ENCODE measurements around the gene SLC1A3.

Gene SLC1A3

GRCh38 chr5:36683821-36684434 is 77.5 kb downstream of the SLC1A3 start:
- Histone ChIP-seq H3K4me2 (ENCODE audit: low read depth, low read length) (no peak overlapping the region), H3K4me3 (ENCODE audit: low read length) (no peak overlapping the region), H3K9me2 (replicated peaks; ENCODE audit: insufficient read depth, low read length) (no peaks in the 10 kb centered on the region), H3K79me2 (ENCODE audit: low read length) (no peaks in the 10 kb centered on the region), H3K9me3 (replicated peaks; ENCODE audit: insufficient read depth, low read length) (no peaks in the 10 kb centered on the region), H3F3A (ENCODE audit: insufficient read depth, low read length) (peaks cover 5% of the 10 kb centered on the region; the same call in 1 of the 2 replicates), H4K20me1 (ENCODE audit: insufficient read depth, low read length) (no peaks in the 10 kb centered on the region), H3K9ac (ENCODE audit: low read length) (no peak overlapping the region), H3K36me3 (replicated peaks; ENCODE audit: insufficient read depth, low read length) (no peaks in the 10 kb centered on the region), H3K27me3 (replicated peaks; ENCODE audit: insufficient read depth, low read length) (no peaks in the 10 kb centered on the region; the same call in 1 of the 2 replicates), H3K27ac (ENCODE audit: low read length) (no peak overlapping the region), H3K4me1 (ENCODE audit: low read length) (peaks cover 16% of the 10 kb centered on the region), H2AFZ (ENCODE audit: low read length) (no peak overlapping the region)
- DNase-seq = no peak
- TF ChIP-seq EZH2 (optimal IDR thresholded peaks at IDR 0.05; ENCODE audit: low read depth, low read length) (no peak), EZH2phosphoT487 (IDR thresholded peaks at IDR 0.05; ENCODE audit: low read length) (no peak)
- TF ChIP-seq, protein P1, sequence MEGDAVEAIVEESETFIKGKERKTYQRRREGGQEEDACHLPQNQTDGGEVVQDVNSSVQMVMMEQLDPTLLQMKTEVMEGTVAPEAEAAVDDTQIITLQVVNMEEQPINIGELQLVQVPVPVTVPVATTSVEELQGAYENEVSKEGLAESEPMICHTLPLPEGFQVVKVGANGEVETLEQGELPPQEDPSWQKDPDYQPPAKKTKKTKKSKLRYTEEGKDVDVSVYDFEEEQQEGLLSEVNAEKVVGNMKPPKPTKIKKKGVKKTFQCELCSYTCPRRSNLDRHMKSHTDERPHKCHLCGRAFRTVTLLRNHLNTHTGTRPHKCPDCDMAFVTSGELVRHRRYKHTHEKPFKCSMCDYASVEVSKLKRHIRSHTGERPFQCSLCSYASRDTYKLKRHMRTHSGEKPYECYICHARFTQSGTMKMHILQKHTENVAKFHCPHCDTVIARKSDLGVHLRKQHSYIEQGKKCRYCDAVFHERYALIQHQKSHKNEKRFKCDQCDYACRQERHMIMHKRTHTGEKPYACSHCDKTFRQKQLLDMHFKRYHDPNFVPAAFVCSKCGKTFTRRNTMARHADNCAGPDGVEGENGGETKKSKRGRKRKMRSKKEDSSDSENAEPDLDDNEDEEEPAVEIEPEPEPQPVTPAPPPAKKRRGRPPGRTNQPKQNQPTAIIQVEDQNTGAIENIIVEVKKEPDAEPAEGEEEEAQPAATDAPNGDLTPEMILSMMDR (IDR thresholded peaks at IDR 0.05; ENCODE audit: low read length) = no peak

GRCh38 chr5:36685631-36686288 is 79.4 kb downstream of the SLC1A3 start:
- Histone ChIP-seq H3K4me3 (ENCODE audit: low read length) (no peak overlapping the region), H3K36me3 (replicated peaks; ENCODE audit: insufficient read depth, low read length) (no peaks in the 10 kb centered on the region), H3K9me2 (replicated peaks; ENCODE audit: insufficient read depth, low read length) (no peaks in the 10 kb centered on the region), H2AFZ (ENCODE audit: low read length) (no peak overlapping the region), H3F3A (ENCODE audit: insufficient read depth, low read length) (peaks cover 10% of the 10 kb centered on the region; the same call in 1 of the 2 replicates), H3K79me2 (ENCODE audit: low read length) (no peaks in the 10 kb centered on the region), H4K20me1 (ENCODE audit: insufficient read depth, low read length) (no peaks in the 10 kb centered on the region), H3K4me1 (ENCODE audit: low read length) (peaks cover 19% of the 10 kb centered on the region), H3K27ac (ENCODE audit: low read length) (no peak overlapping the region), H3K9ac (ENCODE audit: low read length) (no peak overlapping the region), H3K4me2 (ENCODE audit: low read depth, low read length) (peak overlapping the region; percentile 35; the same call in 1 of the 2 replicates), H3K27me3 (replicated peaks; ENCODE audit: insufficient read depth, low read length) (no peaks in the 10 kb centered on the region; the same call in 1 of the 2 replicates), H3K9me3 (replicated peaks; ENCODE audit: insufficient read depth, low read length) (no peaks in the 10 kb centered on the region)
- DNase-seq = peak; percentile 39
- TF ChIP-seq, protein P1 (IDR thresholded peaks at IDR 0.05; ENCODE audit: low read length) = no peak
- TF ChIP-seq EZH2phosphoT487 (IDR thresholded peaks at IDR 0.05; ENCODE audit: low read length) (no peak), EZH2 (optimal IDR thresholded peaks at IDR 0.05; ENCODE audit: low read depth, low read length) (no peak)

DNA sequence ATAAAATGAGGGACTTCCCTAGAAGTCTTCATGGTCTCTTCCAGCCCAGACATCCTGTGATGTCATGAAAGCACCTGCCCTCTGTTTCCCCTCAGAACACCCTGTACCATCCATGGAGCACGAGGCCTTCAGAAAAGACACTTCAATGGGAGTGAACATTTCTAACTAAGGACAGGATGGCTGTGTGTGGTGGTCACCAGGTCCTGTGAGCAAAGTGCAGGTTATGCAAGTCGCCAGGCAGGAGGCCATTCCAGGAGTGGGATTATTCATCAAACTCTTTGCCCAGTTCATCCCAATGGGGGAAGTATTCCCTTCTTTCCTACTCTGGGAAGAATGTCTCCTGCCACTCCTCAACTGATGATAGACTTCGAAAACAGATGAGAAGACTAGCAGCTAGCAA is 80.5 kb downstream of the SLC1A3 start:
- H3K36me3 ChIP-seq (replicated peaks; ENCODE audit: insufficient read depth, low read length) = no peaks in the 10 kb centered on the region
- DNase-seq = no peak
- no peaks in the 10 kb centered on the region; the same call in 1 of the 2 replicates for H3K27me3 ChIP-seq (replicated peaks; ENCODE audit: insufficient read depth, low read length)
- H2AFZ ChIP-seq (ENCODE audit: low read length) = no peak overlapping the region
- TF ChIP-seq EZH2 (optimal IDR thresholded peaks at IDR 0.05; ENCODE audit: low read depth, low read length) (no peak), EZH2phosphoT487 (IDR thresholded peaks at IDR 0.05; ENCODE audit: low read length) (no peak)
- TF ChIP-seq, protein P1 (IDR thresholded peaks at IDR 0.05; ENCODE audit: low read length) = no peak
- peaks cover 23% of the 10 kb centered on the region for H3K4me1 ChIP-seq (ENCODE audit: low read length)
- H3F3A ChIP-seq (ENCODE audit: insufficient read depth, low read length) = peaks cover 11% of the 10 kb centered on the region; the same call in 1 of the 2 replicates
- H3K27ac ChIP-seq (ENCODE audit: low read length) = no peak overlapping the region
- no peaks in the 10 kb centered on the region for H4K20me1 ChIP-seq (ENCODE audit: insufficient read depth, low read length)
- no peaks in the 10 kb centered on the region for H3K79me2 ChIP-seq (ENCODE audit: low read length)
- no peak overlapping the region for H3K9ac ChIP-seq (ENCODE audit: low read length)
- H3K9me2 ChIP-seq (replicated peaks; ENCODE audit: insufficient read depth, low read length) = no peaks in the 10 kb centered on the region
- no peaks in the 10 kb centered on the region for H3K9me3 ChIP-seq (replicated peaks; ENCODE audit: insufficient read depth, low read length)
- no peak overlapping the region for H3K4me2 ChIP-seq (ENCODE audit: low read depth, low read length)
- H3K4me3 ChIP-seq (ENCODE audit: low read length) = no peak overlapping the region
